Activated CD4-positive, CD25-positive, alpha-beta regulatory T cell (primary cell): ENCODE measurements around the gene PPP2R2D.
A peak's percentile ranks its signal among the peaks of the same experiment; 100 is the strongest.
"Not testable (repeated sequence)": the region's sequence is repeated elsewhere in the genome, so short reads cannot be mapped to it uniquely, and the experiment has no call there.

Experiments
- DNase-seq, 4 experiments: peaks; one replicate each; lab custom pipeline; 2025; lab: John Stamatoyannopoulos, UW

PPP2R2D gene

GRCh38 chr10:131868436-131868835 is 32.4 kb upstream of the PPP2R2D start:
- DNase-seq: no peak

GRCh38 chr10:131869344-131869743 is 31.5 kb upstream of the PPP2R2D start:
- DNase-seq: no peak

GRCh38 chr10:131870411-131870810 is 30.4 kb upstream of the PPP2R2D start:
- no peak for DNase-seq

- DNase-seq: no peak
Observed at GRCh38 chr10:131870831-131871672, 29.8 kb upstream of the PPP2R2D start.

GRCh38 chr10:131871673-131872005 is 29.2 kb upstream of the PPP2R2D start:
- DNase-seq: no peak

- DNase-seq: no peak
Observed at GRCh38 chr10:131872011-131872826, 28.6 kb upstream of the PPP2R2D start.

- DNase-seq: no peak
Observed at GRCh38 chr10:131872827-131873375, 27.9 kb upstream of the PPP2R2D start.

GRCh38 chr10:131874991-131875451 is 25.8 kb upstream of the PPP2R2D start:
- DNase-seq: no peak

GRCh38 chr10:131875501-131875900 is 25.3 kb upstream of the PPP2R2D start:
- DNase-seq: no peak

GRCh38 chr10:131876017-131876416 is 24.8 kb upstream of the PPP2R2D start:
- no peak for DNase-seq

- DNase-seq: no peak
Observed at GRCh38 chr10:131876508-131876907, 24.3 kb upstream of the PPP2R2D start.

- no peak for DNase-seq
Observed at GRCh38 chr10:131880016-131880590, 20.7 kb upstream of the PPP2R2D start.

- no peak for DNase-seq
Observed at GRCh38 chr10:131881104-131881880, 19.5 kb upstream of the PPP2R2D start.

- DNase-seq: no peak
Observed at GRCh38 chr10:131882151-131882550, 18.7 kb upstream of the PPP2R2D start.

- DNase-seq: no peak
Observed at GRCh38 chr10:131882590-131883451, 18.0 kb upstream of the PPP2R2D start.

- not testable (repeated sequence) for DNase-seq
Observed at GRCh38 chr10:131883621-131884393, 17.0 kb upstream of the PPP2R2D start.

GRCh38 chr10:131885391-131886165 is 15.2 kb upstream of the PPP2R2D start:
- DNase-seq: peak; percentile 65 to 80 (median 68)

GRCh38 chr10:131886237-131886636 is 14.6 kb upstream of the PPP2R2D start:
- DNase-seq: no peak

GRCh38 chr10:131888186-131888604 is 12.6 kb upstream of the PPP2R2D start:
- DNase-seq: no peak
